Raji (cell line): ENCODE results near the gene GPR52.

ENCODE experiments used
- POLR2A ChIP-seq: IDR thresholded peaks from 2 replicates; pipeline ENCODE4 v1.6.1; 2011; ENCODE audit warnings: low read depth, low read length, control low read depth; ENCODE audit not compliant: insufficient read depth

The GPR52 gene

GRCh38 chr1:174447866-174448530 lies at the start of gene GPR52:
Gene GPR52 (plus strand): TSS chr1:174447964. CDS start chr1:174448112, 148 bp downstream.
- TF ChIP-seq POLR2A = no peak

- no peak for TF ChIP-seq POLR2A
Observed at GRCh38 chr1:174398246-174398645, 49.5 kb upstream of the GPR52 start.

- TF ChIP-seq POLR2A = no peak
Observed at GRCh38 chr1:174399211-174399610, 48.6 kb upstream of the GPR52 start.

GRCh38 chr1:174401075-174401474 lies 46.7 kb upstream of the GPR52 start:
- no peak for TF ChIP-seq POLR2A

- no peak for TF ChIP-seq POLR2A
Observed at GRCh38 chr1:174405219-174405618, 42.5 kb upstream of the GPR52 start.

- TF ChIP-seq POLR2A = no peak
Observed at GRCh38 chr1:174406421-174406820, 41.3 kb upstream of the GPR52 start.

- TF ChIP-seq POLR2A = no peak
Observed at GRCh38 chr1:174407665-174408064, 40.1 kb upstream of the GPR52 start.

- no peak for TF ChIP-seq POLR2A
Observed at GRCh38 chr1:174408146-174408545, 39.6 kb upstream of the GPR52 start.

- TF ChIP-seq POLR2A = no peak
Observed at GRCh38 chr1:174413632-174414031, 34.1 kb upstream of the GPR52 start.

GRCh38 chr1:174414203-174414602 lies 33.6 kb upstream of the GPR52 start:
- TF ChIP-seq POLR2A = no peak

- TF ChIP-seq POLR2A = no peak
Observed at GRCh38 chr1:174415506-174415905, 32.3 kb upstream of the GPR52 start.

GRCh38 chr1:174417921-174418320 lies 29.8 kb upstream of the GPR52 start:
- no peak for TF ChIP-seq POLR2A

- no peak for TF ChIP-seq POLR2A
Observed at GRCh38 chr1:174425121-174425520, 22.6 kb upstream of the GPR52 start.

GRCh38 chr1:174426153-174426552 lies 21.6 kb upstream of the GPR52 start:
- TF ChIP-seq POLR2A = no peak

- TF ChIP-seq POLR2A = no peak
Observed at GRCh38 chr1:174428033-174428432, 19.7 kb upstream of the GPR52 start.

GRCh38 chr1:174428739-174429138 lies 19.0 kb upstream of the GPR52 start:
- no peak for TF ChIP-seq POLR2A

GRCh38 chr1:174433451-174433850 lies 14.3 kb upstream of the GPR52 start:
- no peak for TF ChIP-seq POLR2A
